GM12878 (cell line): ENCODE results near the gene TAF3.

Experiments
- EP300 ChIP-seq, 2 experiments: fragments of 150-350 bp in 1 of 2; IDR thresholded peaks; 2 replicates each; pipeline ENCODE4 v1.6.1; 2011 to 2012; ENCODE audit warnings: low read depth in 2 of 2, low read length in 2 of 2, borderline replicate concordance in 1 of 2, improper control_type of control experiment in 1 of 2, inconsistent platforms in 1 of 2; ENCODE audit not compliant: control insufficient read depth in 1 of 2
- HDAC6 ChIP-seq: fragments of 200-600 bp; sonication (generic); IDR thresholded peaks from one replicate; pipeline ENCODE4 v1.8.0; 2017; ENCODE audit warnings: antibody characterized with exemption; ENCODE audit not compliant: unreplicated experiment
- HDGF ChIP-seq: fragments of 450-650 bp; IDR thresholded peaks from 2 replicates; pipeline ENCODE4 v1.6.1; 2016; ENCODE audit warnings: antibody characterized with exemption
- JUNB ChIP-seq: IDR thresholded peaks from 2 replicates; pipeline ENCODE4 v1.6.1; 2016; ENCODE audit warnings: antibody characterized with exemption, mild to moderate bottlenecking
- MEF2A ChIP-seq: IDR thresholded peaks from 2 replicates; pipeline ENCODE4 v1.6.1; 2011; ENCODE audit warnings: low read depth, mild to moderate bottlenecking, low read length, moderate library complexity; ENCODE audit not compliant: insufficient read depth
- POLR2A ChIP-seq: IDR thresholded peaks from 2 replicates; pipeline ENCODE4 v1.6.1; 2011; ENCODE audit warnings: low read depth, mild to moderate bottlenecking, low read length
- RCOR1 ChIP-seq: conservative IDR thresholded peaks from 2 replicates; pipeline ENCODE4 v1.6.1; 2012; ENCODE audit warnings: low read depth, low read length, improper control_type of control experiment
- SREBF2 ChIP-seq: IDR thresholded peaks from 2 replicates; pipeline ENCODE4 v1.6.1; 2012; ENCODE audit warnings: mild to moderate bottlenecking, low read length
- WRNIP1 ChIP-seq: IDR thresholded peaks from 2 replicates; pipeline ENCODE4 v1.6.1; 2011; ENCODE audit warnings: low read depth, low read length, improper control_type of control experiment, borderline replicate concordance
- ZBTB11 ChIP-seq: fragments of 450-650 bp; formaldehyde crosslinking; IDR thresholded peaks from 2 replicates; pipeline ENCODE4 v1.5.0; 2022; ENCODE audit warnings: mild to moderate bottlenecking, missing genetic modification characterization
- ZSCAN29 ChIP-seq: fragments of 450-650 bp; IDR thresholded peaks from 2 replicates; pipeline ENCODE4 v1.6.1; 2017; ENCODE audit warnings: mild to moderate bottlenecking, moderate library complexity
- TF ChIP-seq, protein P1 (sequence below), 3 experiments: IDR thresholded peaks in 2 of 3; conservative IDR thresholded peaks in 1 of 3; 2 replicates each; pipeline ENCODE4 v1.5.1; 2011; ENCODE audit warnings: low read depth in 3 of 3, low read length in 3 of 3, mild to moderate bottlenecking in 3 of 3, control low read depth in 2 of 3, moderate library complexity in 2 of 3, inconsistent platforms in 1 of 3, mixed read lengths in 1 of 3; ENCODE audit not compliant: control insufficient read depth in 2 of 3, insufficient read depth in 1 of 3; ENCODE audit errors: extremely low read depth in 1 of 3
- TF ChIP-seq, protein P2 (sequence below): IDR thresholded peaks from 2 replicates; pipeline ENCODE4 v1.6.1; 2011; ENCODE audit warnings: low read depth, low read length, improper control_type of control experiment, borderline replicate concordance

GRCh38 chr10:8033812-8034465 lies 215.6 kb downstream of the TAF3 start:
- TF ChIP-seq EP300 (IDR thresholded peaks at IDR 0.05; ENCODE audit: borderline replicate concordance in 1 of 2, control insufficient read depth in 1 of 2, low read depth in 2 of 2, low read length in 2 of 2) (no peak), SREBF2 (no peak), MEF2A (no peak), POLR2A (no peak), WRNIP1 (no peak), HDGF (no peak), HDAC6 (no peak), ZSCAN29 (no peak), RCOR1 (no peak), JUNB (no peak), ZBTB11 (no peak)
- TF ChIP-seq, protein P1, sequence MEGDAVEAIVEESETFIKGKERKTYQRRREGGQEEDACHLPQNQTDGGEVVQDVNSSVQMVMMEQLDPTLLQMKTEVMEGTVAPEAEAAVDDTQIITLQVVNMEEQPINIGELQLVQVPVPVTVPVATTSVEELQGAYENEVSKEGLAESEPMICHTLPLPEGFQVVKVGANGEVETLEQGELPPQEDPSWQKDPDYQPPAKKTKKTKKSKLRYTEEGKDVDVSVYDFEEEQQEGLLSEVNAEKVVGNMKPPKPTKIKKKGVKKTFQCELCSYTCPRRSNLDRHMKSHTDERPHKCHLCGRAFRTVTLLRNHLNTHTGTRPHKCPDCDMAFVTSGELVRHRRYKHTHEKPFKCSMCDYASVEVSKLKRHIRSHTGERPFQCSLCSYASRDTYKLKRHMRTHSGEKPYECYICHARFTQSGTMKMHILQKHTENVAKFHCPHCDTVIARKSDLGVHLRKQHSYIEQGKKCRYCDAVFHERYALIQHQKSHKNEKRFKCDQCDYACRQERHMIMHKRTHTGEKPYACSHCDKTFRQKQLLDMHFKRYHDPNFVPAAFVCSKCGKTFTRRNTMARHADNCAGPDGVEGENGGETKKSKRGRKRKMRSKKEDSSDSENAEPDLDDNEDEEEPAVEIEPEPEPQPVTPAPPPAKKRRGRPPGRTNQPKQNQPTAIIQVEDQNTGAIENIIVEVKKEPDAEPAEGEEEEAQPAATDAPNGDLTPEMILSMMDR (IDR thresholded peaks at IDR 0.05 in 2 of 3, conservative IDR thresholded peaks at IDR 0.05 in 1 of 3; ENCODE audit: control insufficient read depth in 2 of 3, extremely low read depth in 1 of 3, insufficient read depth in 1 of 3, low read depth in 3 of 3, low read length in 3 of 3), result no peak
- TF ChIP-seq, protein P2, sequence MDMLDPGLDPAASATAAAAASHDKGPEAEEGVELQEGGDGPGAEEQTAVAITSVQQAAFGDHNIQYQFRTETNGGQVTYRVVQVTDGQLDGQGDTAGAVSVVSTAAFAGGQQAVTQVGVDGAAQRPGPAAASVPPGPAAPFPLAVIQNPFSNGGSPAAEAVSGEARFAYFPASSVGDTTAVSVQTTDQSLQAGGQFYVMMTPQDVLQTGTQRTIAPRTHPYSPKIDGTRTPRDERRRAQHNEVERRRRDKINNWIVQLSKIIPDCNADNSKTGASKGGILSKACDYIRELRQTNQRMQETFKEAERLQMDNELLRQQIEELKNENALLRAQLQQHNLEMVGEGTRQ, result no peak
